Measurements from ENCODE around the gene STX7.
"Not testable (repeated sequence)": the region's sequence is repeated elsewhere in the genome, so short reads cannot be mapped to it uniquely, and the experiment has no call there.

The STX7 gene, protein sequence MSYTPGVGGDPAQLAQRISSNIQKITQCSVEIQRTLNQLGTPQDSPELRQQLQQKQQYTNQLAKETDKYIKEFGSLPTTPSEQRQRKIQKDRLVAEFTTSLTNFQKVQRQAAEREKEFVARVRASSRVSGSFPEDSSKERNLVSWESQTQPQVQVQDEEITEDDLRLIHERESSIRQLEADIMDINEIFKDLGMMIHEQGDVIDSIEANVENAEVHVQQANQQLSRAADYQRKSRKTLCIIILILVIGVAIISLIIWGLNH

GRCh38 chr6:132512638-132513632, at the start of gene STX7:
TSS of gene STX7 (minus strand) at chr6:132513116. CDS start at chr6:132503530, 9,586 bp downstream.
- peak within 1 kb of the TSS; percentile 51 for H3K27ac ChIP-seq (ENCODE audit: low read depth, low read length)
- peak within 1 kb of the TSS; percentile 86 for H3K4me3 ChIP-seq (ENCODE audit: low read depth, low read length)
- H3K9ac ChIP-seq (ENCODE audit: low read depth, low read length), result peak within 1 kb of the TSS; percentile 61; the same call in 1 of the 2 replicates
- H3K36me3 ChIP-seq (ENCODE audit: control insufficient read depth, insufficient read depth, low read length), result no peaks in the 10 kb centered on the region
- H3K4me1 ChIP-seq (ENCODE audit: control insufficient read depth, insufficient read depth, low read length), result peaks cover 24% of the 10 kb centered on the region; the same call in 1 of the 2 replicates
- H3K9me3 ChIP-seq (ENCODE audit: control insufficient read depth, insufficient read depth, low read length), result no peaks in the 10 kb centered on the region
- H3K27me3 ChIP-seq (ENCODE audit: control insufficient read depth, insufficient read depth, low read length), result no peaks in the 10 kb centered on the region

DNA sequence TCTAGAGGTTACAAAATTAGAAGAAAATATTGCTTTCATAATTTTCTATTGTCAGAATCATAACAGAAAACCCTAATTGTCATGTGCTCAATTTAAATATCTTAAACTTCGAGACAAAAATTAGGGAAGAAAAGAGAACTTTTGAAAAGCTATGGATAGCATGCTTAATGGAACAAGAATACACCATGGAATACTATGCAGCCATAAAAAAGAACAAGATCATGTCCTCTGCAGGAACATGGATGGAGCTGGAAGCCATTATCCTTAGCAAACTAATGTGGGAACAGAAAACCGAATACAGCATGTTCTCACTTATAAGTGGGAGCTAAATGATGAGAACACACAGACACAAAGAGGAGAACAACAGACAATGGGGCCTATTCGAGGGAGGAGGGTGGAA, 47.2 kb upstream of the STX7 start:
- not testable (repeated sequence) for H3K4me3 ChIP-seq (ENCODE audit: low read depth, low read length); H3K9ac ChIP-seq (ENCODE audit: low read depth, low read length); H3K27me3 ChIP-seq (ENCODE audit: control insufficient read depth, insufficient read depth, low read length); H3K27ac ChIP-seq (ENCODE audit: low read depth, low read length); H3K9me3 ChIP-seq (ENCODE audit: control insufficient read depth, insufficient read depth, low read length); H3K36me3 ChIP-seq (ENCODE audit: control insufficient read depth, insufficient read depth, low read length); H3K4me1 ChIP-seq (ENCODE audit: control insufficient read depth, insufficient read depth, low read length)

GRCh38 chr6:132552372-132552771, 39.5 kb upstream of the STX7 start, which contains the start of gene TAAR8:
TSS of gene TAAR8 (plus strand) at chr6:132552672. CDS start at chr6:132552693, 21 bp downstream.
- H3K4me3 ChIP-seq (ENCODE audit: low read depth, low read length), result no peak within 1 kb of the TSS
- no peaks in the 10 kb centered on the region for H3K9me3 ChIP-seq (ENCODE audit: control insufficient read depth, insufficient read depth, low read length)
- H3K9ac ChIP-seq (ENCODE audit: low read depth, low read length), result no peak within 1 kb of the TSS
- peaks cover 11% of the 10 kb centered on the region; the same call in 1 of the 2 replicates for H3K4me1 ChIP-seq (ENCODE audit: control insufficient read depth, insufficient read depth, low read length)
- H3K36me3 ChIP-seq (ENCODE audit: control insufficient read depth, insufficient read depth, low read length), result no peaks in the 10 kb centered on the region
- H3K27me3 ChIP-seq (ENCODE audit: control insufficient read depth, insufficient read depth, low read length), result no peaks in the 10 kb centered on the region
- H3K27ac ChIP-seq (ENCODE audit: low read depth, low read length), result no peak within 1 kb of the TSS

GRCh38 chr6:132551214-132551613, 38.3 kb upstream of the STX7 start:
- peaks cover 11% of the 10 kb centered on the region; the same call in 1 of the 2 replicates for H3K4me1 ChIP-seq (ENCODE audit: control insufficient read depth, insufficient read depth, low read length)
- H3K27ac ChIP-seq (ENCODE audit: low read depth, low read length), result no peak overlapping the region
- H3K9me3 ChIP-seq (ENCODE audit: control insufficient read depth, insufficient read depth, low read length), result no peaks in the 10 kb centered on the region
- H3K9ac ChIP-seq (ENCODE audit: low read depth, low read length), result no peak overlapping the region
- H3K27me3 ChIP-seq (ENCODE audit: control insufficient read depth, insufficient read depth, low read length), result no peaks in the 10 kb centered on the region
- no peaks in the 10 kb centered on the region for H3K36me3 ChIP-seq (ENCODE audit: control insufficient read depth, insufficient read depth, low read length)
- H3K4me3 ChIP-seq (ENCODE audit: low read depth, low read length), result no peak overlapping the region

- H3K9ac ChIP-seq (ENCODE audit: low read depth, low read length), result no peak overlapping the region
These were observed 36.0 kb upstream of the STX7 start for GRCh38 chr6:132548746-132549463.

DNA sequence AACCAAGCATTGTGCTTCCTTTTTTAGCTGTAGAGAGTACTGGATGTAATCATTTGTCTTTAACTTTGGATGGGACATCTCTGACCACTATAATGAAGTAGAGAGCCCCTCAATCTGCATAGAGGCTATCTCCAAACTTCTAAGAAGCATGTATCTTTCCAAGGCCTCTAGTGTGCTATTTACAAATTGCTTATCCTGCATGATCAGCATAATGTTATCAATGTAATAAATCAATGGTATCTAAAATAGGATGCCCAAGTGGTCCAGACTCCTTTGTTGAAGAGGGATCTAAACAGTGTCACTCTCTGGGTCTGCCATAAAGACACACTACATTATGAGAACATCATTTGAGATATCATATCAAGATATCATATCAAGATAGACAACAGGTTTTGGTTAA, 31.9 kb upstream of the STX7 start:
- Histone ChIP-seq H3K9ac (ENCODE audit: low read depth, low read length) (no peak overlapping the region), H3K27me3 (ENCODE audit: control insufficient read depth, insufficient read depth, low read length) (no peaks in the 10 kb centered on the region), H3K4me3 (ENCODE audit: low read depth, low read length) (no peak overlapping the region), H3K36me3 (ENCODE audit: control insufficient read depth, insufficient read depth, low read length) (no peaks in the 10 kb centered on the region), H3K9me3 (ENCODE audit: control insufficient read depth, insufficient read depth, low read length) (no peaks in the 10 kb centered on the region), H3K27ac (ENCODE audit: low read depth, low read length) (no peak overlapping the region), H3K4me1 (ENCODE audit: control insufficient read depth, insufficient read depth, low read length) (peaks cover 6% of the 10 kb centered on the region; the same call in 1 of the 2 replicates)

More at GRCh38 chr6:132548746-132549463, 36.0 kb upstream of the STX7 start:
- no peaks in the 10 kb centered on the region for H3K36me3 ChIP-seq (ENCODE audit: control insufficient read depth, insufficient read depth, low read length)
- no peak overlapping the region for H3K27ac ChIP-seq (ENCODE audit: low read depth, low read length)
- no peaks in the 10 kb centered on the region for H3K27me3 ChIP-seq (ENCODE audit: control insufficient read depth, insufficient read depth, low read length)
- no peak overlapping the region for H3K4me3 ChIP-seq (ENCODE audit: low read depth, low read length)
- H3K4me1 ChIP-seq (ENCODE audit: control insufficient read depth, insufficient read depth, low read length), result peaks cover 11% of the 10 kb centered on the region; the same call in 1 of the 2 replicates
- no peaks in the 10 kb centered on the region for H3K9me3 ChIP-seq (ENCODE audit: control insufficient read depth, insufficient read depth, low read length)

GRCh38 chr6:132537977-132538376, 25.1 kb upstream of the STX7 start, which contains the start of gene TAAR9:
TSS of gene TAAR9 (plus strand) at chr6:132538277. CDS start at chr6:132538290, 13 bp downstream.
- Histone ChIP-seq H3K27ac (ENCODE audit: low read depth, low read length) (no peak within 1 kb of the TSS), H3K9me3 (ENCODE audit: control insufficient read depth, insufficient read depth, low read length) (no peaks in the 10 kb centered on the region), H3K36me3 (ENCODE audit: control insufficient read depth, insufficient read depth, low read length) (no peaks in the 10 kb centered on the region), H3K27me3 (ENCODE audit: control insufficient read depth, insufficient read depth, low read length) (no peaks in the 10 kb centered on the region), H3K9ac (ENCODE audit: low read depth, low read length) (no peak within 1 kb of the TSS), H3K4me1 (ENCODE audit: control insufficient read depth, insufficient read depth, low read length) (no peaks in the 10 kb centered on the region), H3K4me3 (ENCODE audit: low read depth, low read length) (no peak within 1 kb of the TSS)

DNA sequence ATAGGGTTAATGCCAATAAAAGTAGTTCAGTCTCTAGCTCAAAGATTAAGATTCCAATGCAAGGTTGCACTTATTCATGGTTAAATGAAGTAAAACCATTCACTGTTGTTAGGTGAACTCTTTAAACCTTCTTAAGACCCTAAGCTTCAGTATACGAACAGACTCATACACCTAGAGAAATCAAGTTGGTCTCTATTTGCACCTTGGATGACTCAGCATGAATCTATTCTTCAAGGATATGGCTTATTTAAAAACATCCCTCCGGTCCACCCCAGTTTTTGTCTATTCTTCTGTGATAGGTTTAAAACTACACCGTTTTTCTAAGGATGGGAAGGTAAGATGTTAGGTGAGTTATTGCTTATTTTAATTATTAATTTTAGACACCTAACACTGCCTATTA, 24.2 kb upstream of the STX7 start:
- no peaks in the 10 kb centered on the region for H3K36me3 ChIP-seq (ENCODE audit: control insufficient read depth, insufficient read depth, low read length)
- H3K27me3 ChIP-seq (ENCODE audit: control insufficient read depth, insufficient read depth, low read length), result no peaks in the 10 kb centered on the region
- H3K9me3 ChIP-seq (ENCODE audit: control insufficient read depth, insufficient read depth, low read length), result no peaks in the 10 kb centered on the region
- no peak overlapping the region for H3K9ac ChIP-seq (ENCODE audit: low read depth, low read length)
- no peaks in the 10 kb centered on the region for H3K4me1 ChIP-seq (ENCODE audit: control insufficient read depth, insufficient read depth, low read length)
- no peak overlapping the region for H3K4me3 ChIP-seq (ENCODE audit: low read depth, low read length)
- H3K27ac ChIP-seq (ENCODE audit: low read depth, low read length), result no peak overlapping the region

DNA sequence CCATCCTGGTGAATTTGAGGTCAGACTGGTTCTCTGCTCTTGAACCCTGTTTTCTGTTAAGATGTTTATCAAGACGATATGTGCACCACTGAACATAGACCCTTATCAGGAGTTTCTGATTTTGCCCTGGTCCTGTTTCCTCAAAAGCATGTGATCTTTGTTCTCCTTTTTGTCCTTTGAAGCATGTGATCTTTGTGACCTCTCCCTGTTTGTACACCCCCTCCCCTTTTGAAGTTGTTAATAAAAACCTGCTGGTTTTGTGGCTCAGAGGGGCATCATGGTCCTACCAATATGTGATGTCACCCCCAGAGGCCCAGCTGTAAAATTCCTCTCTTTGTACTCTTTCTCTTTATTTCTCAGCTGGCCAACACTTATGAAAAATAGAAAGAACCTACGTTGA, 21.6 kb upstream of the STX7 start:
- H3K27me3 ChIP-seq (ENCODE audit: control insufficient read depth, insufficient read depth, low read length); H3K27ac ChIP-seq (ENCODE audit: low read depth, low read length): not testable (repeated sequence)

DNA sequence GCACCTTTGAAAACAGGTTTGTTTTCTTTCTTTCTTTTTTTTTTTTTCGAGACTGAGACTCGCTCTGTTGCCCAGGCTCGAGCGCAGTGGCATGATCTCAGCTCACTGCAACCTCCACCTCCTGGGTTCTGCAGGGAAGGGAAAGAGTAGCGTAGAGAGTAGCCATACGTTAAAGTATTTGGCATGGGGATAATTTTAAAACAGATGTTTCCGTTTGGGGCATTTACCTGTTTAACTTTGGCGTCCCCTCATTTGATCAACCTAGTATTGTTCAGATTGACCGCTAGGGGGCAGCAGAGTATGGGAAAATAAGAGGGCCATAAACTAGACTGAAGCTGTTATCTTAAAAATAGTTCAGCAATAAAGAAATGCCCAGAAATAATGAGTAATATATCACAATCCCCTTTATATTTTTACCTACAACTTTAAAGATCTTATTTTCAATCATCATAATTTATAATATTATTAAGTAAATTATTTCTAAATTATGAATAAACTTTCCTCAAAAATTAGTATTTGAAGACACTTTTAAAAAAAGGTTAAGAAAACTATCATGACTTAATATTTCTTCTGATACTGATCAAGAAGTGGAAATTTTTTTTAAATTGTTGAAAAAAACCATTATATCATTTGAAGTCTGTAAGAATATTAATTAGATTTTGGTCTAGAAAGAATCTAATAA, 17.5 kb upstream of the STX7 start:
- H3K27ac ChIP-seq (ENCODE audit: low read depth, low read length), result no peak overlapping the region
- H3K9ac ChIP-seq (ENCODE audit: low read depth, low read length), result no peak overlapping the region
- no peaks in the 10 kb centered on the region for H3K36me3 ChIP-seq (ENCODE audit: control insufficient read depth, insufficient read depth, low read length)
- H3K9me3 ChIP-seq (ENCODE audit: control insufficient read depth, insufficient read depth, low read length), result no peaks in the 10 kb centered on the region
- H3K4me3 ChIP-seq (ENCODE audit: low read depth, low read length), result 0 out of 2 replicates have a peak overlapping the region, but pooled peaks have one; percentile 29
- no peaks in the 10 kb centered on the region for H3K27me3 ChIP-seq (ENCODE audit: control insufficient read depth, insufficient read depth, low read length)
- H3K4me1 ChIP-seq (ENCODE audit: control insufficient read depth, insufficient read depth, low read length), result peaks cover 9% of the 10 kb centered on the region; the same call in 1 of the 2 replicates

More for the DNA sequence above, 21.6 kb upstream of the STX7 start:
- H3K9ac ChIP-seq (ENCODE audit: low read depth, low read length); H3K36me3 ChIP-seq (ENCODE audit: control insufficient read depth, insufficient read depth, low read length); H3K4me1 ChIP-seq (ENCODE audit: control insufficient read depth, insufficient read depth, low read length); H3K9me3 ChIP-seq (ENCODE audit: control insufficient read depth, insufficient read depth, low read length); H3K4me3 ChIP-seq (ENCODE audit: low read depth, low read length): not testable (repeated sequence)

Data from HUES48 (cell line).